Peyer's patch (tissue), 4 donors: ENCODE measurements around the gene ALKBH3.

Experiments
- CTCF ChIP-seq, 6 experiments: fragments of 450-650 bp in 4 of 6; fragments of 200-600 bp in 2 of 6; sonication (generic) in 1 of 6; IDR thresholded peaks; one replicate each; pipeline ENCODE4 v1.5.1; 2017 to 2019; ENCODE audit warnings: antibody characterized with exemption in 6 of 6, mild to moderate bottlenecking in 3 of 6, moderate library complexity in 1 of 6
- POLR2A ChIP-seq, 2 donors: fragments of 450-650 bp; IDR thresholded peaks; one replicate each; pipeline ENCODE4 v1.5.1; 2017; ENCODE audit warnings: antibody characterized with exemption in 2 of 2, mild to moderate bottlenecking in 2 of 2, moderate library complexity in 2 of 2

GRCh38 chr11:43957571-43957970, 76.9 kb downstream of the ALKBH3 start:
- no peak for TF ChIP-seq CTCF (IDR thresholded peaks at IDR 0.05)
- TF ChIP-seq POLR2A (IDR thresholded peaks at IDR 0.05), result no peak
